ENCODE measurements around the gene MCC. TPM values are rescaled to one million over a fixed set of nuclear protein-coding genes. Genes with fewer than 3 reads are reported as not detected.

The MCC gene
- total RNA-seq, 2 experiments from 2014 or later = 4.0 to 4.1 TPM

DNA sequence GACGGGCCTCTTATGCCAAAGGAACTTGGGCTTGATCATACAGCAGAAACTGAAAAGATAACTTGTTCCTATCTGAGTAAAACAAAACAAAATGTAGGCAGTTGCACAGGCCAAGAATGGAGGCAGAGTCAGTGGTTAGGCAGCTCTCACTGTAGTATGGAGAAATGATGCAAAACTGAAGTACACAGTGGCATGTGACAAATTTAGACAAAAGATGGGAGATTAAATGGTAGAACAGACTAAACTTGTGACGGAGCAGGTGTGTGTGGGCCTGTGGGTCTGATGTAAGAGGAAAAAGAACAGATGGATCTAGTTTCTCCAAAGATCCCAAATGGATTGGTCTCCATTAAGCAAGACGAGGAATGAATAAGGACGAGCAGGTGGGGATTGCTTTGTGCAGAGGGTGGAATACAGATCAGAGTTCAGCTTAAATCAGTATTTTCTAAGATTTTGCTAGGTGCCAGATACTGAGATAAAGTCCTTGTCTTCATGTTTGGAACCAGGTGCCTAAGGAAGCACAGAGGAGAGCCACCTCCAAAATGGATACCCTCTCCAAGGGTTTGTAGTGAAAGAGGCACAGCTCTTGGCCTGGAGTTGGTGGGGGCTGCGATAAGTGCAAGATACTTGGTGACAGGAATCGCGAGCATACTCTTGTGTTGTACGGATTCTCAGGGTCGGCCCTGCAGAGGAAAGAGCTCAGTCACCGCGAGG lies 512.4 kb downstream of the MCC start:
- H3K27ac Mint-ChIP-seq = peak overlapping the region; percentile 98
- H3K9me3 Mint-ChIP-seq = no peaks in the 10 kb centered on the region
- no peaks in the 10 kb centered on the region for H3K27me3 Mint-ChIP-seq
- H3K4me3 Mint-ChIP-seq = peak overlapping the region; percentile 85
- H3K4me1 Mint-ChIP-seq (ENCODE audit: low read depth) = peaks cover 34% of the 10 kb centered on the region
- DNase-seq = peak; percentile 46
- POLR2A ChIA-PET = interaction anchor here (0.7 to 3.3 kb wide), 7 partner anchors 9 to 61 kb away, joined by 3 to 23 read pairs (median 7); partner anchors contain the start of gene REEP5
- CTCF ChIA-PET = interaction anchor here (0.9 to 1.5 kb wide), 7 partner anchors 10 to 319 kb away, joined by 3 to 10 read pairs (median 4); no protein-coding TSS in a partner anchor
- peaks cover 7% of the 10 kb centered on the region for H3K36me3 Mint-ChIP-seq
- intact Hi-C loops (cut with micrococcal nuclease) = loop anchor here (1.0 to 5.0 kb wide), 8 partner anchors 12 to 537 kb away; partner anchors contain the start of genes REEP5, SRP19 and YTHDC2

DNA sequence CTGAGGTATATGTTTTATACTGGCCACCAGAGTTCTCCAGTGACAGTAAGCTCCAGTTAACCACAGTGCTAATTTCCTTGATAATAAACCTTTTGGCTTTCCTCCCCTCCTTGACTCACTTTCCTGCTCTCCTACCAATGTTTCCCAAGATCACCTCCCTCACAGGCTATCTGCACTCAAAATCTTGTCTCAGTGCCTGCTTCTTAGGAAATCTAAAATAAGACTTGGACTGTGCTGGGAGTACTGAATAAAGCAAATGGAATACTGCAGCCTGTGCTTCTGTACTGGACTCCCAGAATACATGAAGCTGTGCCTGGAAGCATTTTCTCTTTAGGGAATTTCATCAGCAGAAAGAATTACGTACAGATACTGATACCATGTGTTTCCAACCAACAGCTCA lies 513.4 kb downstream of the MCC start:
- H3K36me3 Mint-ChIP-seq = peaks cover 4% of the 10 kb centered on the region
- no peak overlapping the region for H3K27ac Mint-ChIP-seq
- peaks cover 28% of the 10 kb centered on the region for H3K4me1 Mint-ChIP-seq (ENCODE audit: low read depth)
- POLR2A ChIA-PET = interaction anchor here (1.7 to 3.3 kb wide), 3 partner anchors 8 to 54 kb away, joined by 10 to 23 read pairs (median 18); partner anchors contain the start of gene REEP5
- H3K9me3 Mint-ChIP-seq = no peaks in the 10 kb centered on the region
- H3K27me3 Mint-ChIP-seq = no peaks in the 10 kb centered on the region
- intact Hi-C loops (cut with micrococcal nuclease) = loop anchor here (5.0 kb wide), 2 partner anchors 98 to 317 kb away; no protein-coding TSS in a partner anchor
- CTCF ChIA-PET = interaction anchor here (0.6 to 1.8 kb wide), 3 partner anchors 21 to 283 kb away, joined by 3 to 5 read pairs (median 5); no protein-coding TSS in a partner anchor
- H3K4me3 Mint-ChIP-seq = no peak overlapping the region
- no peak for DNase-seq

DNA sequence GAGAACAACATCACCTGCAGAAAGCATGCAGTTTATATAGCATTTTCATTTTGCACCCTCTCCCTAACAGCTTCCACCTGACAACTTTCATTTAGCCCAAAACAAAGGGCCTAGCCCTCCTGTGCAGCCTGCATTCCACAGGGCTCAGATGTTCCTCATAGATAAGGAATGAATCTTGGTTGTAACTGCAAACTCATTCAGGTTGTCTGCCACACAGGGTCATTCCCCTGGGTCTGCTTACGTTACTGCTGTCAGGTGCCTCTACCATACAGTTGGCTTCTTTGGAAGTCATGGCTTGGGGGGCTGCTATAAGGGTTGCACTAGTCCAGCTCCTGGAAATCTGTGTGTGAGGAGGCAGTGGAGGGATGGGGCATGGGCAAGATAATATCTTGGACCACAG lies 514.3 kb downstream of the MCC start:
- intact Hi-C loops (cut with micrococcal nuclease) = no loop called here
- no peak overlapping the region for H3K4me3 Mint-ChIP-seq
- no peak for DNase-seq
- H3K27ac Mint-ChIP-seq = no peak overlapping the region
- ChIA-PET CTCF (interaction anchor here (0.8 to 1.8 kb wide), 2 partner anchors 22 to 126 kb away, joined by 3 to 5 read pairs; no protein-coding TSS in a partner anchor), POLR2A (interaction anchor here (0.8 to 3.3 kb wide), 3 partner anchors 7 to 95 kb away, joined by 3 to 23 read pairs (median 18); partner anchors contain the start of gene REEP5)
- H3K4me1 Mint-ChIP-seq (ENCODE audit: low read depth) = peaks cover 31% of the 10 kb centered on the region
- no peaks in the 10 kb centered on the region for H3K27me3 Mint-ChIP-seq
- no peaks in the 10 kb centered on the region for H3K9me3 Mint-ChIP-seq
- H3K36me3 Mint-ChIP-seq = peaks cover 4% of the 10 kb centered on the region

DNA sequence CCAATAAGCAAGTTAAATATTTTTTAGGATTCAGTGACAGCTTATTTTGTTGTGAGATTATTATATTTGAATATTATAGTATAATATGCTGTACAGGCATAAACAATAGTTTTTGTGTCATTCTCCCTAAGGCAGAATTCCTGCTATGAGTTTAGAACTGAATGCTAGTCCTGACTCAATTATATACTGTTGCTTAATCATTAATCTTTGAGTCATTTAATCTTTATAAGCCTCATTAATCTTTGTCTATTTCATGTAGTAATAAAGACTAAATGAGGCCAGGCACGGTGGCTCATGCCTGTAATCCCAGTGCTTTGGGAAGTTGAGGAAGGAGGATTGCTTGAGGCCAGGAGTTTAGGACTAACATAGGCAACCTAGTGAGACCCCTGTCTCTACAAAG lies 515.2 kb downstream of the MCC start:
- Mint-ChIP-seq H3K36me3 (peaks cover under 1% of the 10 kb centered on the region), H3K27ac (no peak overlapping the region), H3K4me3 (no peak overlapping the region), H3K4me1 (ENCODE audit: low read depth) (peaks cover 33% of the 10 kb centered on the region), H3K27me3 (no peaks in the 10 kb centered on the region), H3K9me3 (no peaks in the 10 kb centered on the region)
- intact Hi-C loops (cut with micrococcal nuclease) = no loop called here
- DNase-seq = no peak
- CTCF ChIA-PET = no interaction called here
- POLR2A ChIA-PET = interaction anchor here (0.8 kb wide), 1 partner anchor 94 kb away, joined by 3 read pairs; no protein-coding TSS in a partner anchor

Other genes with a start within 250 kb of the MCC start
- not detected for gene TSSK1B, start 53.5 kb downstream of the MCC start, total RNA-seq
- gene YTHDC2, start 25.2 kb upstream of the MCC start, total RNA-seq = 10 to 100 TPM; 27.3 to 28.9 TPM

Data from activated CD4-positive, alpha-beta memory T cell treated with anti-CD3 and anti-CD28 coated beads for 36 hours (primary cell).